LNCAP (cell line): Measurements from ENCODE around the gene ELL.

Source experiments
- TF ChIP-seq, protein P1 (sequence below): fragments of 450-650 bp; IDR thresholded peaks from 2 replicates; pipeline ENCODE4 v1.5.1; 2017; ENCODE audit warnings: mild to moderate bottlenecking

Gene ELL

DNA sequence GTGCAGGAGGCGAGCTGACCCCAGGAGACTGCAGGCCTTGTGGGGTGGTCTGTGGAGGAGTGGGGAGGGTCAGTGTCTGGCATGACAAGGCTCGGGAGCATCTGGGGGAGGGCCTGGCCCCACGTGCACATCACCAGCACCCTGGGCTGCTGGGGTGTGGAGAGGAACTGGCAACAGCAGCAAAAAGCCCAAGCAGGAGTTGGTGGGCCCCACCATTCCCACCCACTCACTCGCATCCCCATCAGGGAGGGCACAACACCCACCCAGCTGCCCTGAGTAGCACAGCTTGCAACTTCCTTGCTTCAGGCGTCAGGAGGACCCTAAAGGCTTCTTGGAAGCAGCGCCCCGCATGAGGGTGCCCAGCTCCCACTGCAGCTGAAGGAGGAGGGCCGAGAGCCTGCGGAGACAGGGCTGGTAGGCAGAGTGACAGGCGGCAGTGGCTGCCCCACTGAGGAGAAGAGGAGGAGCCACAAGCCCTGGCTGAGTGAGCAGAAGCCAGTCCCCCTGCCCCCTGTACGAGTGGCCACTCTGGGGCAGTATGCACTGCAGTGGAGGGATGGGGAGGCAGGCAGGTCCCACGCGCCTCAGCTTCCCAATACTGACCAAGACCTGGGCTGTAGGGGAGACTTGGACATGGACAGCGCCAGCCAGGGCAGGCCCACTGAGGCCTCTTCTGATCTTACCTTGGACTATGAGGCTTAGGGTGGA is 26.5 kb downstream of the ELL start:
- TF ChIP-seq, protein P1, sequence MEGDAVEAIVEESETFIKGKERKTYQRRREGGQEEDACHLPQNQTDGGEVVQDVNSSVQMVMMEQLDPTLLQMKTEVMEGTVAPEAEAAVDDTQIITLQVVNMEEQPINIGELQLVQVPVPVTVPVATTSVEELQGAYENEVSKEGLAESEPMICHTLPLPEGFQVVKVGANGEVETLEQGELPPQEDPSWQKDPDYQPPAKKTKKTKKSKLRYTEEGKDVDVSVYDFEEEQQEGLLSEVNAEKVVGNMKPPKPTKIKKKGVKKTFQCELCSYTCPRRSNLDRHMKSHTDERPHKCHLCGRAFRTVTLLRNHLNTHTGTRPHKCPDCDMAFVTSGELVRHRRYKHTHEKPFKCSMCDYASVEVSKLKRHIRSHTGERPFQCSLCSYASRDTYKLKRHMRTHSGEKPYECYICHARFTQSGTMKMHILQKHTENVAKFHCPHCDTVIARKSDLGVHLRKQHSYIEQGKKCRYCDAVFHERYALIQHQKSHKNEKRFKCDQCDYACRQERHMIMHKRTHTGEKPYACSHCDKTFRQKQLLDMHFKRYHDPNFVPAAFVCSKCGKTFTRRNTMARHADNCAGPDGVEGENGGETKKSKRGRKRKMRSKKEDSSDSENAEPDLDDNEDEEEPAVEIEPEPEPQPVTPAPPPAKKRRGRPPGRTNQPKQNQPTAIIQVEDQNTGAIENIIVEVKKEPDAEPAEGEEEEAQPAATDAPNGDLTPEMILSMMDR, result no peak

DNA sequence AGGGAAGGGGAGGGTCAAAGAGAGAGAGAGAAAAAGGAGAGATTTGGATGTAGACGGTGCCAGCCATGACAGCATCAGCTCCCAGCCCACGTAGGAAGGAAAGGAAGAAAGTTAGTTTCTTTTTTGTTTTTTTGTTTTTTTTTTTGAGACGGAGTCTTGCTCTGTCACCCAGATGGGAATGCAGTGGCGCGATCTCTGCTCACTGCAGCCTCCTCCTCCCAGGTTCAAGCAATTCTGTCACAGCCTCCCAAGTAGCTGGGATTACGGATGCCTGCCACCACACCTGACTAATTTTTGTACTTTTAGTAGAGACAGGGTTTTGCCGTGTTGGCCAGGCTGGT is 27.6 kb downstream of the ELL start:
- TF ChIP-seq, protein P1, result no peak

DNA sequence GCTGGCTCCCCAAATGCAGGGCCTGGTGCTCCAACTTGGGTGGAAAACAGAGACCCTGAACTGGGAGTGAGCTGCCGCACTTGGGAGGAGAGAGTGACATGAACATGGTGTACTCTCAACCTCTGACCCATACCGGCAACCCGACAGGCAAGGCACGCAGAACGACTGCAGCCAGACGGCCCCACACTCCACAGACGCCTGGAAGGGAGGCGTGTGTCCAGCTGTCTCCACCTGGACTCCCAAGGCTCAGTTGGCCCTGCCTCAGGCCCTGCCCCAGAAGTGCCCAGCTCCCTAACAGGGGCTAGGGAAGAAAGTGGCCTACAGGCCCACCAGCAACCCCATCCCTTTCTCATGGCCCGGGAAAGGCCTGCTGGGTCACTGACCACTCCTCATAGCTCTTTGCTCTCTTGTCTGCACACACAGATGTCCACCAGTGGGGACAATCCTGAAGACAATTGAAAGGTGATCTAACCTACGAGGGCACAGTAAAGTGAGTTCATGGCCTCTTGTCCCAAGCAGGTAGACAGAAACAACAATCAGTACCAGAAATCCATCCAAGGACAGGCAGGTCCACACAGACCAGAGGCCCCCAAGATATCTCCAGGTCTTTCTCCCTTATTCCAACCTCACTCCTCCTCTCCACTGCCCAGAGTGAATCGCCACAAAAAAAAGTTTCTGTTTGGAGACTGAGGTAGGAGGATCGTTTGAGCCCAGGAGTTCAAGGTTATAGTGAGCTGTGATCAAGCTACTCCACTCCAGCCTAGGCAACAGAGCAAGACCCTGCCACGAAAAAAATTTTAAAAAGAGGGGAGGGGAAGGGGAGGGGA is 28.2 kb downstream of the ELL start:
- TF ChIP-seq, protein P1, result no peak

DNA sequence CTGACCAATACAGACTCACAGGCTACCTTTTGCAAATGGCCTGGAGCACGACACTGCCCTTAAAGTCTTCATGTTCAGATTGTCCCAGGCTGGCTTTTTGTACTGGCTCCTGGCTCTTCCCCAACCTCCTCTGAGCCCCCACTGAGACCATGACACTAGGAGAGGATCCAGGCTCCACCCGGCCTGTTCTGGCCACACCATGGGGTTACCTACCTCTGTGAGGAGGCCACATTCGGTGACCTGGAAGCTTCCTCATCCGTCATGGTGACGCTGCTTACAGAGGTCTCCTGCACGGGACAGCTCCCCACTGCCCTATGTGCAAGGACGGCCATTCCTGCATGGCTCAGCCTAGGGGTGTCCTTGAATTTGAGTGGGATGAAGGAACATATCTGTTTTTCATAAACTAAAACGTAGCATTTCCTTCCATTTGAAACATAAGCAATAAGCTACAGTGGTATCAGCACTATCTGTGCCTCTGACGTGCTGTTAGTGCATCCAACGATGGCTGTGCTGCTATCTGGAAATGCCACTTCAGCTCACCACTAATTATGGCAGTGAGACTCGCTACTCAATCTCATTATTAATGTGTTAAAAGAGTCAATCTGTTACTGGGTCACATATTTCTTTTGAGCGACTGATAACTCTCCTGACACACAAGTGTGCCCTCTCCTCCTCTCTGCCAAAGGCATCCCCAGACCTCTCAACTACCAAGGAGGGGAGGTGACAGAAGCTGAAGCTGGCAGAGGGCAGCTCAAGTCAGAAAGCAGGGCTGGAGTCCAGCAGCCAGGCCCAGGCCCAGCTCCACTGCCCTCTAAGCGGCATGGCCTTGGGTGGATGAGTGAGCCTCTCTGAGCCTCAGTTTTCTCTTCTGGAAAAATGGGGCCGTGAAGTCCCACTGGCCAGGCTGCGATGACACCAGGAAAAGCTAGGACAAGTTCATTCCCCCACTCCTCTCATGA is 29.6 kb downstream of the ELL start:
- TF ChIP-seq, protein P1, result no peak

DNA sequence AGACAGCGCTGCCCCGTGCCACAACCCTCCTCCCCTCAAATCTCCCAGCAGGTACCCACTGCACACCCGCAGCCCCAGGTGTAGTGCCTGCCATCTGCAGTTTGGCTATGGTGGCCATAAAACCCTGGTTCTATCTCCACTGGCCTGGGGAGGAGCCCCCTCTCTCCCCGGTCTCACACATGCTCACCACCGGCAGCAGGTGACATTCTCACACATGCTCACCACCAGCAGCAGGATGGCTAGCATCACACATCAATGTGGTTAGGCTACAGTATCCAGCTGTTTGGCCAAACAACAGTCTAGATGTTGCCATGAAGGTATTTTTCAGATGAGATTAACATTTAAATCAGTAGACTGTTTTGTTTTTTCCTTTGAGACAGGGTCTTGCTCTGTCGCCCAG is 31.1 kb downstream of the ELL start:
- TF ChIP-seq, protein P1, result no peak

DNA sequence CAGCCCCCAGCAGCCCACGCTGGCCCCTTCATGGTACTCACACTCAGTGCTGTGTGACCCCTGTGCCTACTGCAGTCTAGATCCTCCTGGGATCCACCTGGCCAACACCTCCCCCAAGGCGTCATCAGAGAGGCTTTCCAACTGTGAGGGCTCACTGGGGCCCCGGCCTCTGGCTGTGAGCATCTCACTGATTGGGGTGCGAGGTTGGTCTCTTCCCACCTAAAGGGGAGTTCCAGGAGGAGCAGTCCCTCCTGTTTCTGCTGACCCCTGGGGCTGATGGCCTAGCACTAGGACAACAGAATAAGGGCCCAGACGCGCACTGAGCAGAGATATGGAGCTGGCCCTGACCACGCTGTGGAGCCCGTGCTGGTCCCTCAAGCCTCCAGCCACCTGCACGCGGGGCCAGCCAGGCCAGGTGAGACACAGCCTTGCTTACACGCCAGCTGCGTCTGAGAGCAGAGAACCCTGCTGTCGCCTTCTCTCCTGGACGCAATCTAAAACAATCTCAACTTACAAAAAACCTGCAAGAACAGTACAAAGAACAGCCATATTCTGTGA is 32.2 kb downstream of the ELL start:
- TF ChIP-seq, protein P1, result no peak
